CD4-positive, alpha-beta T cell treated with Interleukin-17A for 1 hour (primary cell): Measurements from ENCODE around the gene CNTNAP2.

Source experiments
- DNase-seq: peaks from one replicate; pipeline ENCODE4 v3.0.0-alpha.2; 2020

Gene CNTNAP2

DNA sequence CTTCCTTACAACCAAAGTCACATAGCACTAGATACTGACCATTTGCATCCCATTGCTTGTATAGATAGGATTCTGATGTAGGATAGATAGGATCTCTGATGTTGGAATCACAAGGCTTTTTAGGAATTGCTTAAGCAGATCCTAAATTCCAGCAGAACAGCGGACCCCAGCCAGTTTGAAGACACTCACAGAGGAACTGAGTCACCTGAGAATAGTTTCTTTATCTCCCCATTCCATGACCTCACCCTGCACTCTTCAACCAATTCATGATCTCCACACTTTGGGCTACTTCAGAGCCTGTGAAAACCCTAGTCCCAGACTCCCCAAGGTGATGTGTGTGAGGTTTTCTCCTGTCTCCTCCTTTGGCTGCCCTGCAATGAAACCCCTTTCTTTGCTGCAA is 179.4 kb downstream of the CNTNAP2 start:
- no peak for DNase-seq

DNA sequence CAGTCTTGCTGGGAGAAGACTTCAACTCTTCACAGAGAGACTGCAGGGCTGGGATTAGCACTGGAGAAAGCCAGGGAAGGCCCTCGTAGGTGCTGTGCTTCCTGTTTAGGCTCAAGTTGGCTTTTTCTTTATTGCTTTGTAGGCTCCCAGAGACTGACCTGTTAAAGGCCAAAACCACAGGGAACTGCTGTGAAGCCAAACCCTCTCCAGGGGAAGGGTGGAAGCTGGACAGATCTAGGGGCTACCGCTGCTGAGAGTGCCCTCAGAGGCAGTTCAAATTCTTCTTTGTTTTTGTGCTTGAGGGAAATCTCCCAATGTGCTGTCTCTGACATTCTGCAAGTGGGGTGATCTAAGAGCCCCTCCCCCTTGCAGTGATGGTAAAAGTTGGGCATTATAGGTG is 198.4 kb downstream of the CNTNAP2 start:
- no peak for DNase-seq

DNA sequence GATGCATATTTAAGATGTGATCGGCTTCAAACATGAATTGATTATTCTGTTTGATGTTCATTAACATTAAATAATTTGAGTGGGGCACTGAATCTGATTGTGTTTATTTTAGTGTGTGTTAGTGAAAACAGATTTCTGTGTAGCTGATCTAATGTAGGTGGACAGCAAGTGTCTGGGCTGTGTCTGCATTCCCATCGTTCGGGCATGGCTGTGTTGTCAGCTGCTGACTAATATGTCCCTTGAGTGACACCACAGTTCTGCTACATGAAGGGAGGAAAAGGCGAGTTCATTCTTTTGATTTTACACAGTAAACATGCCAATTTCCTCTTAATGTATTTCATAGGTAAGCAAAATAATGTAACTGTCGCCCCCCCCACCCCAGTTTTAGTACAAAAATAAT is 203.0 kb downstream of the CNTNAP2 start:
- DNase-seq, result no peak

DNA sequence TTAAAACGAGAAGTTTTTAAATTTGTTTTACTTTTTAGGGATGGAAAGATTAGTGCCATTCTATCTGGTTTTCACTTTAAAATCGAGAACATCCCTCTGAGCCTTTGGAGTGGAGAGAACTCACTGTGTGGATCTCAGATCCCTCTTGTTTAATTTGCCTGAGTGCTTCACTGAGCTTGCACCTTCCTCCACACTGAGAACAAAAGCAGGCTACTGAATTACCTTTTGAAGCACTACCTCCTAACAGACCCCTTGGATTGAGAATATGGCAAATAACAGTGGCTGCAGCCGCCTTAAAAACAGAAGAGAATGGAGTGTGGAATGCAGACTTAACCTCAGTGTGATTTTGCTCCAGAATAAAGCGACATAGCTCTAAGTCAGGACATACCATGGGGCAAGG is 204.7 kb downstream of the CNTNAP2 start:
- no peak for DNase-seq

DNA sequence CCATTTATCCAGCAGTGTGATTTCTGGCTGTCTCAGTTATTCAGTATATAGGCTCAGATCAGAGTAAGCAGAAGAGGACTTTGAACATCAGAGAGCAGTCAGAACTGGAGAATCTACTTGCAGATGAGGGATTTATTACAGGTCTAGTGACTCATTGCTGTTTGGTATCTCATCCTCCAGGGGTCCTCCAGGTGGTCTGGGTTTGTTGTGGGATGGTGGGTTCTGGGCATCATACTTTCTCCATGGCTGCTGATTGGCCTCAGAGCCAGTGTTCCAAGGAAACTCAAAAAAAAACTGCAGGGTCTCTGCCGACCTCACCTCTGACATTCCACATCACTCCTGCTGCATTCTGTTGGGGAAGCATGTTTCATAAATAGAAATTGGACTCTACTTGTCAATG is 214.8 kb downstream of the CNTNAP2 start:
- DNase-seq, result no peak

DNA sequence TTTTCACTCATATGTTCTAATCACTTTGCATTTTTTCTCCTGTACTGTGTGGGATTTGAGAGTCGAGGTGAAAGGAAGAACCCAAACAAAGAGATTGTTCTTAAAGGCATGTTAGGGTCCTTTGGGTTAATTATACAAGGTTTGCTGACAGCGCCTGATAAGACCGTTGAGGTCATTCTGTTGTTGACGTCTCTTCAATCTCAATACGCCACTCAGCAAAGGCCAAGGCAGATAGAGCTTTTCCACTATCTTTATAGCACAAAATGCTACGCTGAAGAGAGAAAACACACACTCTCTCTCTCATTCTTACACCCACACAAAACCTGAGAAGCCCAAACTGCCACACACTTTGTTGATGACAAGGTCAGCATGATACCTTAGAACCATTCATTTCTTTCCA is 228.7 kb downstream of the CNTNAP2 start:
- DNase-seq, result no peak

DNA sequence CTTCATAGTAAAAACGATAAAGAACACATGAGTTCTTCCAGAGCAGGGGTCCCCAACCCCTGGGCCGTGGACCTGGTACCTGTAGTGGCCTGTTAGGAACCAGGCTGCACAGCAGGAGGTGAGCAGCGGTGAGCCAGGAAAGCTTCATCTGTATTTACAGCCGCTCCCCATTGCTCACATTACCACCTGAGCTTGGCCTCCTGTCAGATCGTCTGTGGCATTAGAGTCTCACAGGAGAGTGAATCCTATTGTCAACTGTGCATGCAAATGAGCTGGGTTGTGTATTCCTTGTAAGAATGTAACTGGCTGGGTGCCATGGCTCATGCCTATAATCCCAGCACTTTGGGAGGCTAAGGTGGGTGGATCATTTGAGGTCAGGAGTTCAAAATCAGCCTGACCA is 229.5 kb downstream of the CNTNAP2 start:
- no peak for DNase-seq

DNA sequence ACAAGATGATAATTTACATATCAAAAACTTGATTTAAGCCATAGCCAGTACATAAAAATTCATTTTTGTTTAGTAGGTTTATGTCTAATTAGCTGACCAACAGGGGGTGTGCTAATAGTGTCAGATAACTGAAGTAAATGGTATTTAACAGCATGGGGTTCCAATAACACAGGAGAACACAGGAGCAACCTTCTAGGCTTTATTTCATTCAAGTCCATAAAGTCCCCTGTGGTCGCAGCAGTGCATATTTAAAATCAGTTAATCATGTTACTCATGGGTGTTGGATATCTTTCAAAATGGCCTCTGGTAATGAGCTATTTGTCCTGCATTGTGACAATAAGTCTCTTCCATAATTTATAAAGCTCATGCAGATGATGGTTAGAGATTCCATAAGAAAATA is 238.6 kb downstream of the CNTNAP2 start:
- DNase-seq, result no peak

DNA sequence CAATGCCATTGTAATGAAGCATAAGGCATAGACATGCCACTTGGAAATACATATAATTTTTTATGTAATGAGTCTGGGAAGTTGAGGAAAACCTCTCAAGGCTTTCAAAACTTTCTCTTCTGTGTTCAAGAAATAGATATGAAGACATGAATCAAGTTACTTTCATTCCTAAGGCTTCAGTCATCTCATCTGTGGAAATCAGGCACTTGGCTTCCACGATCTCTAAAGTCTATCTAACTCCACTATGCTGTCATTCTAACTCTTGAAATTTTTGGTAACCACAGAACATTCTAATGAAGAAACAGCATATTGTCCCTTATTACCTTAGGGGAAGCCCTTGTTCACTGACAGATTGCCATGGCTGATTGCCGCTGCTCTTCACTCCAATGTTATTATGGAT is 242.6 kb downstream of the CNTNAP2 start:
- no peak for DNase-seq

DNA sequence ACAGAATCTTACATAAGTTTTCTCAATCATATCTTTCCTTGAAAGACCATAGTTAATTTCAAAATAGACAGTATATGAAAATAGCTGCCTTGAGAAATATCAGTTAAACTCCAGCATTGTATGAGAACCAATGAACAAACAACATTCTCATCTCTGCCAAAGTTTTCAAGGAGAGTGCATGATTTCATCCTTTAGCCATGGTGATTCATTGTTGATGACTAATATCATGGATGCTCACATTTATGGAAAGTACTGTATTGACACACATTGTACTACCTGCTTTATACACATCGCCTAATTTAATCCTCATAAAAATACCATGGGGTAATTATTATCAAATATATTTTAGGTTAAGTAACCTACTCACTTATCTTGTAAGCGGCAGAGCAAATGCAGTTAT is 250.3 kb downstream of the CNTNAP2 start:
- DNase-seq, result no peak

DNA sequence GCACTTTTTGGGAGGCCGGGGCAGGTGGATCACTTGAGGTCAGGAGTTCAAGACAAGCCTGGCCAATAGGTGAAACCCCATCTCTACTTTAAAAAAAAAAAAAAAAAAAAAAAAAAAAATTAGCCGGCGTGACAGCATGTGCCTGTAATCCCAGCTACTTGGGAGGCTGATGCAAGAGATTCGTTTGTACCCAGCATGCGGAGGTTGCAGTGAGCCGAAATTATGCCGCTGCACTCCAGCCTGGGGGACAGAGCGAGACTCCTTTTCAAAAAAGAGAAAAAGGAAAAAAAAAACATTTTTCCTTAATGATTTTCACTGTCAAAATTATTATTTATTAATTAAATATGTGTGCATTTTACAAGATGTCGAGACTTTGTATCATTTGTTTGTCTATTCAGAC is 253.6 kb downstream of the CNTNAP2 start:
- DNase-seq, result no peak

DNA sequence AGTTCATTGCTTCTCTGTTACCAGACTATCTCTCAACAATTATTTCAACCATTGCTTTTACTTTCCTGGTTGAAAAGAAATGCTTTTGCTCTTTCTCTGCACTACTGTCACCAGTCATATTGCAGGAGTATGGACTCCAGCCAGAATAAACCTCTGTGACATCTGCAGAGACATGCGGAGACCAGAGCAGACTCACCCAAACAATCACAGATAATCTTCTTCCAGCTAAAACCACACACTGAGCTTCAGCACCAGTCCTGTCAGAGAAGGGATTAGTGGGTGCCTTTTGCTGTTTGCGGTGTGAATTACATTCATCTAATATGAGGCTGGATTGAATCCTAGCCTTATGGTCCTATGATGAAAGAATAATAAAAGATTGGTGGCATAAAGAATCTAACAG is 258.6 kb downstream of the CNTNAP2 start:
- DNase-seq, result no peak

DNA sequence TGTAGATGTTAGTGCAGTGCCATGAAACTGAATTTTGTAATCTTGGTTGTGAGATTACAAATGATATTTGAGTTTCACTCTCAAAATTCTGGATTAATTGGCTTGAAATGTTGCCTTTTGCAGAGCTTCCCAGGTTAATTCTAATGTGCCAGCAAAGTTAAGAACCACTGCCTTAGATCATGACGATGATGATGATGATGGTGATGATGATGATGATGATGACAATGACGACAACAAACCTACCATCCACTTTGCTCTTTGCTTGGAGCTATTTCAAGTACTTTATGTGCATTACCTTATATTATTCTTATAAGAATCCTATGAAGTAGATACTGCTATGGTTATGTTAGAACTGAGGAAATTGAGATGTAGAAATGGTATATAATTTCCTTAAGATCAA is 261.6 kb downstream of the CNTNAP2 start:
- DNase-seq, result no peak

DNA sequence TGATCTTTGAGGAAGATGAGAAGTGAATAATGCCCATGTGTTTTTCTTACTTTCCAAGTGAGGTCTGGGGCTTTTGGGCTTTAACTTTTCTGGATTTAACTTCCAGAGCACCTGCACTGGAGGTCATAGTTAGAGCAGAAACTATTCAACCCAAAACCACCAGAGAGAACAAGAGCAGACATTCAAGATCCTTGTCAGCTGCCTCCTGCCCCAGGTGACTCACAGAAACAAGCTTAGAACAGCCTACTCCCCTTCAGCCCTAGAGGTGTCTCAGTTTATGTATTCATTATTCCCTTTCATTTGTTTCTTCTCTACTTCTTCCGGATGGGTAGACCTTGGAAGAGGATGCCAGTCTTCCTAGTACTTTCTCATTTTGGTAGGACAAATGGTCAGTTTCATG is 270.5 kb downstream of the CNTNAP2 start:
- no peak for DNase-seq

DNA sequence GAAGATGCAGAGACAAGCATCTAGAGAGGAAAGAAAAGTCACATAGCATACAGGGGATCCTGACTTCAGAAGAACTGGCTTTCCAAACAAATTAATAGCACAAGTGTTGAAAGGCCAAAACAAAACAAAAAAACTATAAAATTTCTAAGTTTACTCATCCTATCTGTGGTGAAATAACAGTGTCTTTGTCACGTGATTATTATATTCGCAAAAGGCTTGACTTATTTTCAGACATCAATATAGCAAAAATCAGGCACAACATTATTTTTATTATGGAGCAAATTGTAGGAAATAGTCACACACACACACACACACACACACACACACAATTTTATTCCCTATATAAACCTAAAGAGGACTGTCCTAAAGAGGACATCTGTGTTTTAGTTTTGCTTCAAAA is 272.3 kb downstream of the CNTNAP2 start:
- no peak for DNase-seq

DNA sequence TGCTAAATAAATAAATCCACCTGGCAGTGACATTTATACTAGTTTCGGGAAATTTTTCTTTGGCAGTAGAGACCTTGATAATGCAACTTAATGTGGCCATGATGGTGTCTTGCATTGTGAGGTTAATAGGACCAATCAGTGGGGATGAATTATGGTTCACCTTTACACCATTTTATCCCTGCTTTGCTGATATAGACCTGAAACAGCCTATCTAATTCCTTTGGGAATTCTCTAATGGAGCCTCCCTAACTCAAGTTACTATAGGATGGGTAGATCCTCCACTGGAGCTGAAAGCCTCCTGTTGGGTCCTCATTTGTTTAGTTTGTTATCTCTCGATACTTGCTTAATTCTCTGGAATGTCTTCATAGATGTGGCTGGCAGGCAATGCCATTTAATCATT is 276.7 kb downstream of the CNTNAP2 start:
- no peak for DNase-seq

DNA sequence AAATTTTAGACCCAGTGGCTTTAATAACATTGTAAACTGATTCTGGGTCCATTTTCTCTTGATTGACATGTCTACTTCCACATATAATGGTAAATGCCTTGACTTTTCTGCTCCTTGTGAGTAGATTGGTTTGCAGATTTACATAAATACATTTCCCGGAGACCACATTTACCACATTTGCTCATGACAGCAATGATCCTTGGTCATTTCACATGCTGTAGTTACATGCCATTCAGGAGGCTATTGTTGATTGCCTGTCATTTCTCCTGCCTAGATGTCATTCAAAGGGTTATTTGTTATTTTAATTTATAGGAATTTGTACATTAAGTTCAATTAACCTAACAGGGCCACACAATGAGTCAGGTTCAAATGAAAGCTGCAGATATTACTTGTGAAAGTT is 280.5 kb downstream of the CNTNAP2 start:
- DNase-seq, result no peak

DNA sequence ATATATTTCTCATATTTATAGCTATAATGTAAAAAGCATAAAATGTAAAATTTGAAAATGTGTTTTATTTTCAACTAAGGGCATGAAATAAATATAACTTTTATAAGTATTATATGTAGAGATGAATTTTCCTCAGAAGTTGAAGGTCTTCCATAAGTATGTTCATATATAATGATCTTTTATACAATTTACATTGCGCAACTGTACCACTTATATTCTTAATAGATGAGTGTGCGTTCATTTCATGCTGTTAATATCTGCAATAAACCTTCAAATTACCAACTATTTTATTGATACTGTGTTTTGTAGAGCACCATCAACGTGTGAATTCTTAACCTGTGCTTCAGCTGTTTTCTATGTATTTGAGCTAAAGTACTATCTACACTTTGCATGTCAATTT is 285.3 kb downstream of the CNTNAP2 start:
- no peak for DNase-seq

DNA sequence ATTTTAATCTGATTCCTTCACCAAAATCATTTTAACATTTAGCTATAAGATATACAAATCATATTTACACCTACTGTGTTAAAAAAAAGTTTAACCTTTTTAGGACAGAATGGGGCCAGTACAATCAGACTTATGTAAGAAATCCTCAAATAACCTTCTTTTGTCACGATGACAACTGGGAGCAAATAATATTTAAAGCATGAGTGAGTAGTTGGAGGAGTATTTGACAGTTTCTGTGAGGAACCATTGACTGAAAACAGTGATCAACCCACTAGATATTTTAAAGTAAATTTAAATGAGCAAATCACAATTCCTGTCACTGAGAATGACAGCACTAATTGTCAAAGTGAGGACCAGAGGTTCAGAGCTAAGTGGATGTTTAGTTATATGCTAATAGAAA is 289.1 kb downstream of the CNTNAP2 start:
- DNase-seq, result no peak

DNA sequence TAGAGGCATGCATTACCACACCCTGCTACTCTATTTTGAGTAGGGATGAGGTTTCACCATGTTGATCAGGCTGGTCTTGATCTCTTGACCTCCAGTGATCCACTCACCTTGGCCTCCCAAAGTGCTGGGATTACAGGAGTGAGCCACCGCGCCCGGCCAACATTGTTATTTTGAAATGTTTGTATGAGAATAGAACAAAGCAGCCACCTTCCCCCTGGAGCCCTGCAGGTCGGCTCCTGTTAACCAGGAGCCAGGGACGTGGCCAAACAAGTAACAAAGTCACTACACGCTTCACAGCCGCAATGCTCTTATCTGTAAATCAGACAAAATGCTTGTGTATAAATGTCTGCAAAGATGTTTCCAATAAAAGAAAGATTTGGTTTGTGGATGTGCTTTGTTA is 295.4 kb downstream of the CNTNAP2 start:
- no peak for DNase-seq

DNA sequence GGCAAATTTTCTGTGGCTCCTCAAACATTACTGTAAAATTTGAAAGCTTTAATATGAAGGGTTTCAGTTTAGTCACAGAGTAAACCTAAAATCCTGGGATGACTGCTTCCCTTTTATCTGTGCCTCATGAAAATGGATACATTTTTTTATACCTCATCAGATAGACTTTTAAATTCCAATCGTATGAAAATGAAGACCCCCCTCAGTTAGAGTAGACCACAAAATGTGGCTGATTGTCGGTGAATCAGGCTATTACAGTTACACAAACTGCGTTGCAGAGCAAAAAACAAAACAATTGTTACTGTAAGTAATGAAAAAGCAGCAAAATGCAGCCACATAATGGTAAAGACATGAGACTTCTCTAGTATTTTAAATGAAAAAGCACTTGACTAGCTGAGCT is 296.2 kb downstream of the CNTNAP2 start:
- DNase-seq, result no peak

DNA sequence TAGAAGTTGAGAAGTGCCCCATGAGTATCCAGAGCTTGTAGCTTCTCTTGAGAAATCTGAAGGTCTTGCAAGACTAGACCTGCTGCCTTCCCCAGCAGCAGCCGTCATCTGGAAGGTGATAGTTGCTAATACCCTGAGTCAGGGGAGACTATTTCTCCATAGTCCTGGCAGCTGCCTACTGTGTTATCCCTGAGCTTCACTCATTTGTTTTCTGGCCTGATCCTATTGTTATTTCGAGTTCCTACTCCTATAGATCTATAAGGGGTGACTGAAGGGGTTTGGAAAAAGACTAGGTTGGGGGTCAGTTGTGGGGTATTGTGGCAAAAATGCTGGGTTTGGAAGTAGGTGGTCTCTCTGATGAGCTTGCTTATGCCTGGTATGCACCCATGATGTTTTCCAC is 297.8 kb downstream of the CNTNAP2 start:
- DNase-seq, result no peak

DNA sequence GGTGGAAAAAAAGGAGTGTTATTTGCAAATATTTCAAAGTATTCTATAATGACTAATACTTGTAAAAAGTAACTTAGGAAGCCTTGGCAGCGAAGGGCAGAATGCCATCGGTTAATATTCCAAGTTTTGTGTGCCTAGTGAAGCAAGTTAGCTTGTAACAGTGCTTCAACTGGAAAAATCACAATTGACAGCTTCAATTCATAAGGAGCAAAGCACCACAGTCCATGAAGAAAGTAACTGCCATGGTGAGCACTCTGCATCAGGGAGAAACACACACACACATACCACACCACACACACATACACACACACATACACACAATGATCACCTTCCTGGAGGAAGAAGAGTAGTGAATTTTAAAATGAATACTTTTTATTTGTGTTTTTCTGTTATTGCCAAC is 298.3 kb downstream of the CNTNAP2 start:
- no peak for DNase-seq

DNA sequence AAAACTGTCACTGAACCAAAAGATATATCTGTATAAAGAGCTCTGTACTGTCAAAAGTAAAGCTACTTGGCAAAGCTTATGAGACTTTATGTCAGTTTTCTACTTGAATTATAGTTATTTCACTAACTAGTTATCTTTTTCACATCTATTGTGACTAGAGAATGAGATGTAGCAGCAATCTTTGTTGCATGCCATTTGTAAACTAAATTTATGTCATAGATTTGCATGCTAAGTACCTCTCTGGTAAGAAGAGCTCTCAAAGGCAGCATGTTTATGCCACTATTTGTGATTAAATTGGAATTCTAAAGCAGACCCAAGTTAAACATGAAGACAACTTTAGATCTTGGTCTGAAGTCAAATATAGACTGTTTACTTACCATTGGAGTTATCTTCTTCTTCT is 300.6 kb downstream of the CNTNAP2 start:
- no peak for DNase-seq

DNA sequence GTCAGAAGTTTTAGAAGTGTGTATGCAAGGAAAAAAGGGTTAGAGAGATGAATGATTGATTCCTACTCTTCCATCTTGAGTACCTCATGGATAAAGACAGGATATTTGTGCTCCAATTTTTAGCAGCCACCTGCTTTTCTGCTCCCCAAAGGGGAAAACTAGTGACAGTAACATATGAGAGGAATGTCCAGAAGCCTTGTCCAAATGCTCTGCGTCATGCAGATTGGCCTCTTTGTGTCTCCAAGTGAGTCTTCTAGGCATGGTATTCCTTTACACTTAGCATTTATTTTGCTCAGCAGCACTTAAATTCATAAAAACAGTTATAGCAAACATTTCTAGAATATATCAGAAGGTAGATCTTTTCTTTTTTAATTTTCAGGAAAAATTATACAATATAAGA is 306.8 kb downstream of the CNTNAP2 start:
- no peak for DNase-seq

DNA sequence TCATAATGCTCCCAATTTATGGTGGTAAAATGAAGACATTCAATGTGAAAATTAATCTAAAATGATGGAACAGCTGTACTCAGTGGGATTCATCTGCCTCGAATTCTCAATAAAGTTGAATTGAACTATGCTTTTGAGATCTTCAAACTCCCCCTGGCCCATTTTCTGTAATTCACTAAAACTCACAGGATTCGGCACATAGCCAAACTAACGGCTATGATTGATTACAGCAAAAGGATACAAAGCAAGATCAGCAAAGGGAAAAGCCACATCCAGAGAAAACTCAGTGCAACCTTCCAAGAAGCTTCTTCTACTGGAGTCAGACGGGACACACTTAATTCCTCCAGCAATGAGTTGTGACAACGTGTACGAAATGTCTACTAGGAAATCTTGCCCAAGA is 307.5 kb downstream of the CNTNAP2 start:
- no peak for DNase-seq

DNA sequence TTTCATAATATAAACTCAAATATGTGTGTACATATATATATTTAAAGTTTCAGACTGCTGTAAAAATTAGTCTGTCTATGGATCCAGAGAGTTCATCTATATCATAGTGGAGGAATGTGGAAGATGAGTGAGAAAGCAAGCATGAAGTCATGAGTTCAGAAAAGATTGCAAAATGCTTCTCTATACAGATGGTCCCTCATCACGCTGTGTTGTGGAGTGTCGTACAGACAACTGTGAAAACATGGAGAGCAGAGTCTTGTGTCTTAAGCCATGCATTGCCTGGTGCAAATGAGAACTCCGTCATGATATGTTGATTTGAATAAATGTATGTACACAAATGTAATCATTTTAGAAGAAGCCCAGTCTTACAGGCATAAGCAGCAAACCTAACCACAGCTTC is 316.9 kb downstream of the CNTNAP2 start:
- no peak for DNase-seq
